Ishikawa (cell line): Measurements from ENCODE around the gene CEACAM1.

Experiments
- EGR1 ChIP-seq: IDR thresholded peaks from 2 replicates; pipeline ENCODE4 v1.6.1; 2012
- EP300 ChIP-seq: IDR thresholded peaks from 2 replicates; pipeline ENCODE4 v1.6.1; 2012; ENCODE audit warnings: borderline replicate concordance
- RAD21 ChIP-seq: IDR thresholded peaks from 2 replicates; pipeline ENCODE4 v1.6.1; 2012; ENCODE audit warnings: low read depth
- REST ChIP-seq: IDR thresholded peaks from 2 replicates; pipeline ENCODE4 v1.6.1; 2012; ENCODE audit warnings: low read depth, mild to moderate bottlenecking
- TCF12 ChIP-seq: IDR thresholded peaks from 2 replicates; pipeline ENCODE4 v1.6.1; 2012; ENCODE audit warnings: low read depth
- TEAD4 ChIP-seq: IDR thresholded peaks from 2 replicates; pipeline ENCODE4 v1.6.1; 2012

GRCh38 chr19:42465827-42466280 is 62.4 kb downstream of the CEACAM1 start:
- no peak for TF ChIP-seq TEAD4
- no peak for TF ChIP-seq EP300
- TF ChIP-seq REST, result no peak
- no peak for TF ChIP-seq TCF12
- no peak for TF ChIP-seq EGR1
- no peak for TF ChIP-seq RAD21
